Karpas-422 (cell line): Measurements from ENCODE around the gene RUBCNL. TPM values are rescaled to one million over a fixed set of nuclear protein-coding genes. Genes with fewer than 3 reads are reported as not detected.

Experiments used
- DNase-seq: peaks from one replicate; pipeline ENCODE4 v3.0.0-alpha.2; 2015
- H2AFZ ChIP-seq: fragments of 200-600 bp; sonication (generic); 2 replicates; pipeline ENCODE4 v1.6.1; 2014; ENCODE audit warnings: antibody characterized with exemption, low read length, mixed read lengths
- H3K27ac ChIP-seq: fragments of 200-600 bp; sonication (generic); 2 replicates; pipeline ENCODE4 v1.5.1; 2014; ENCODE audit warnings: mild to moderate bottlenecking, low read length, moderate library complexity
- H3K27me3 ChIP-seq: fragments of 200-600 bp; sonication (generic); 2 replicates; pipeline ENCODE4 v1.6.1; 2014; ENCODE audit warnings: low read length, mixed read lengths
- H3K36me3 ChIP-seq: fragments of 200-600 bp; sonication (generic); 2 replicates; pipeline ENCODE4 v1.6.1; 2014; ENCODE audit warnings: low read length, mixed read lengths; ENCODE audit not compliant: insufficient read depth
- H3K4me1 ChIP-seq: fragments of 200-600 bp; sonication (generic); 2 replicates; pipeline ENCODE4 v1.6.1; 2014; ENCODE audit warnings: mild to moderate bottlenecking, low read length, mixed read lengths
- H3K4me2 ChIP-seq: fragments of 200-600 bp; sonication (generic); 2 replicates; pipeline ENCODE4 v1.6.1; 2014; ENCODE audit warnings: low read length, low read depth, mild to moderate bottlenecking; ENCODE audit not compliant: poor library complexity, severe bottlenecking
- H3K4me3 ChIP-seq: fragments of 200-600 bp; sonication (generic); 2 replicates; pipeline ENCODE4 v1.5.1; 2014; ENCODE audit warnings: mild to moderate bottlenecking, antibody characterized with exemption, low read length, mixed read lengths
- H3K79me2 ChIP-seq: fragments of 200-600 bp; sonication (generic); 2 replicates; pipeline ENCODE4 v1.6.1; 2014; ENCODE audit warnings: mild to moderate bottlenecking, low read length, mixed read lengths
- H3K9ac ChIP-seq: fragments of 200-600 bp; sonication (generic); 2 replicates; pipeline ENCODE4 v1.6.0; 2014; ENCODE audit warnings: low read length
- H3K9me2 ChIP-seq: fragments of 200-600 bp; sonication (generic), shearing (Covaris generic); replicated peaks from 2 replicates; pipeline ENCODE4 v1.6.0; 2014; ENCODE audit warnings: mild to moderate bottlenecking, low read length, moderate library complexity; ENCODE audit not compliant: insufficient read depth
- H3K9me3 ChIP-seq: fragments of 300-700, 200-600 bp; sonication (generic); 2 replicates; pipeline ENCODE4 v1.6.1; 2014; ENCODE audit warnings: low read length, mixed read lengths
- H4K20me1 ChIP-seq: fragments of 200-600 bp; sonication (generic); 2 replicates; pipeline ENCODE4 v1.6.1; 2014; ENCODE audit warnings: mild to moderate bottlenecking, antibody characterized with exemption, low read length, low read depth; ENCODE audit not compliant: insufficient read depth
- total RNA-seq: library from RNA; depleted of rRNA; stranded (reverse); fragments of >200 nt; shearing (Covaris generic); gene quantifications from 2 replicates; pipeline ENCODE4 v1.2.3, GENCODE V29; 2014; ENCODE audit warnings: low replicate concordance

The RUBCNL gene
- total RNA-seq, 1 experiment from 2014 or later, result not detected

DNA sequence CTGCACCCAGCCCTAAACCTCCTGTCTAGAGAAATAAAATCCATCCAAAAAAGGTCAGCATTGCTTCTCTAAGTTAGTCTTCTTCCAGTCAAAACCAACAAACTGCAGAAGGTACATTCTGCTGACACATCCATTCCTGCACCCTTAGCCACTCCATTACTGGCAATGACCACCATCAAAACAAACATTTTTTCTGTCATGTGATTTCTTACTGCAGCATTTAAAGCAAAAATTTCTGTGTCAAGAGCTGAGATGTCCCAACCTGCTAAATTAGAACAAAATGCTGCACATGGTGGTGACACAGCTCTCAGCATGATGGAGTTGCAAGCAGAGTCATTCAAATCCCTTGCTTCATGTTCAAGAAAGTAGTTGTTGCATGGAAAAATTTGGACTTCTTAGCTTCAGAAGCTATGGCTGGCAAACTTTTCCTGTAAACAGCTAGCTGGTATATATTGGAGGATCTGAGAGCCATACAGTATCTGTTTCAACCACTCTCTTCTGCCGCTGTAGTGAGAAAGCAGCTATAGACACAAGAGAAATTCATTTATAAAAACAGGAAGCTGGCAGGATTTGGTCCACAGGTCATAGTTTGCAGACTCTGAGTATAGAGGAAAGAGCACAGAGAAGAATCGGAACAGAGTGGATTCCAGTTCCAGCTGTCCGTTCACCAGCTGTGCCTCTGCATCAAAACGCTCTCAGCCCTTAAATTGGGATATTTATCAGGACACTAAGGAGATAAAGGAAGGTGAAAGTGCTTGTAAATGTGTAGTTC, 17.4 kb downstream of the RUBCNL start:
- no peak overlapping the region for H3K4me3 ChIP-seq
- no peaks in the 10 kb centered on the region for H3K9me2 ChIP-seq
- H3K36me3 ChIP-seq, result no peaks in the 10 kb centered on the region
- DNase-seq, result no peak
- no peaks in the 10 kb centered on the region for H3K9me3 ChIP-seq
- no peak overlapping the region for H3K27ac ChIP-seq
- H3K79me2 ChIP-seq, result no peaks in the 10 kb centered on the region
- H4K20me1 ChIP-seq, result no peaks in the 10 kb centered on the region
- no peaks in the 10 kb centered on the region for H3K4me1 ChIP-seq
- H3K4me2 ChIP-seq, result no peak overlapping the region
- no peak overlapping the region for H3K9ac ChIP-seq
- no peaks in the 10 kb centered on the region for H3K27me3 ChIP-seq
- H2AFZ ChIP-seq, result no peak overlapping the region

DNA sequence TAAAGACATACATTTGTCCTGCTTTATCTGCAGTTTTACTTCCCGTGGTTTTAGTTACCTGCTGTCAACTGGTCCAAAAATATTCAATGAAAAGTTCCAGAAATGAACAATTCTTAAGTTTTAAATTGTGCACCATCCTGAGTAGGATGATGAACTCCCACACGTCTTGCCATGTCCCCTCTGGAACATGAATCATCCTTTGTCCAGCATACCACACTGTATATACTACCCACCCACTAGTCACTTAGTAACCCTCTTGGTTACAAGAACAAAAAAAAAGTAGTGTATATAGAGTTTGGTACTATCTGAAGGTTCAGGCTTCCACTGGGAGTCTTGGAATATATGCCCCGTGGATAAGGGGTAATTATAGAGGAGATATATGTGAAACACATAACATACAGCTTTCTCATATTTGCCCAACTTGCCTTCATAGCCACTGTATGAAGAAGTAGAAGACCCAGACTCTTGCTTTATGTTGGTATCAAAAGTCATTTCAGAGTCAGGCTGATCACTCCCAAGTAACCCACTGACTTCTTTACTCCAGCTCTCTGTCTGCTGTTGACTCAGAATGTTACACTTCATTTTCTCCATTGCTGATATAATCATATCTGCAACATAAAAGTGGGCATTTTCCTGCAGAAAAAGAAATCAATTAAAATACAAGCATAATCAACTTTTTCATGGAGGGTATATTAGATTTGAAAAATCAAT, 19.3 kb downstream of the RUBCNL start:
- Histone ChIP-seq H2AFZ (no peak overlapping the region), H4K20me1 (no peaks in the 10 kb centered on the region), H3K4me2 (no peak overlapping the region), H3K4me1 (no peaks in the 10 kb centered on the region), H3K79me2 (no peaks in the 10 kb centered on the region), H3K27ac (no peak overlapping the region), H3K27me3 (no peaks in the 10 kb centered on the region), H3K4me3 (no peak overlapping the region), H3K9ac (no peak overlapping the region), H3K9me3 (no peaks in the 10 kb centered on the region), H3K9me2 (no peaks in the 10 kb centered on the region), H3K36me3 (no peaks in the 10 kb centered on the region)
- DNase-seq, result no peak

DNA sequence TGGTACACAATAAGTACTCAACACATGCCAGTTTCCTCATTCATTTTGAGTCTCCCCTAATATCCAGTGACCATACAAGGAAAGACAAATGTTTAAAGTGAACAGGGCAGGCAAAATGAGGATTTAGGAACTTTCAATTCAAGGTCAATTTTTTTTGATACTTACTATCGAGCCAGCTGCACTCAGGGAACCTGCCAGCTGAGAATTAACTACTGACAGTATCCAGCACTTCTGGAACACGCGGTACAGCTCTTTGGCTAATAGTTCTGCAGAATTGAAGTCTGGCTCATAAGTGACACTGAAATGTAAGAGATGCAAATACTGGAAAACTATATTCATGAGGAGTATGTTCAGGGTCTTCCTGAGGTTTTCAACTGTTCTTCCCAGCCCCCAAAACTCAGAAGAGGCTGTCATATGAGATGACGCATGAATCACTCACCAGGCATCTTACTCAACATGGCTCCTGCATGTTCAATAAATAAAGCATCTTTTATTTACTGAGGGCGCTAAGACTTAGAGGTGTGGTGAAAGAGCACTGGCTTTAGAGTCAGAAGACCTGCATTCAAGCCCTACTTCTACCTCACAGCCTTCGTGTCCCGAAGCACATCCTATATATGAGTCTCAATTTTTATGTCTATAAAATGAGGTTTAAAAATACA, 25.6 kb downstream of the RUBCNL start:
- Histone ChIP-seq H2AFZ (no peak overlapping the region), H3K27ac (no peak overlapping the region), H3K9me3 (no peaks in the 10 kb centered on the region), H3K9ac (no peak overlapping the region), H3K36me3 (no peaks in the 10 kb centered on the region), H3K9me2 (no peaks in the 10 kb centered on the region), H3K79me2 (no peaks in the 10 kb centered on the region), H3K27me3 (no peaks in the 10 kb centered on the region), H4K20me1 (no peaks in the 10 kb centered on the region), H3K4me1 (no peaks in the 10 kb centered on the region), H3K4me2 (no peak overlapping the region), H3K4me3 (no peak overlapping the region)
- DNase-seq, result no peak

DNA sequence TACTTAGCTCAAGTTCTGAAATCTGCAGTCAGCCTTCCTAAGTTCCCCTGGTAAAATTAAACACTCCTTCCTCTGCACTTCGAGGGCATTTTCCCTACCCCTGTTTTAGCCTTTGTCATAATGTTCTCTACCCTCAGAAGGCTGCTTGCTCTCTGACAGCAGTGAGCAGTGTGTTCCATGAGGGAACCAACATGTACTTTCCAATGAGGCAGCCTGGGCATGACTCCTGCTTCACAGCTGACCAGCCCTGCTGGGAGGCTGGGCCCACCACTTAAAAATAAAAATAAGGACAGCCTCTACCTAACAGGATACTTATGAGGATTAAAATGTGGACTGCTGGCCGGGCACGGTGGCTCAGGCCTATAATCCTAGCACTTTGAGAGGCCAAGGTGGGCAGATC, 26.4 kb downstream of the RUBCNL start:
- no peak overlapping the region for H3K4me3 ChIP-seq
- H3K27me3 ChIP-seq, result no peaks in the 10 kb centered on the region
- no peak overlapping the region for H2AFZ ChIP-seq
- no peak overlapping the region for H3K9ac ChIP-seq
- H3K4me1 ChIP-seq, result no peaks in the 10 kb centered on the region
- H3K9me3 ChIP-seq, result no peaks in the 10 kb centered on the region
- no peak for DNase-seq
- no peak overlapping the region for H3K27ac ChIP-seq
- no peaks in the 10 kb centered on the region for H3K9me2 ChIP-seq
- H3K79me2 ChIP-seq, result no peaks in the 10 kb centered on the region
- no peaks in the 10 kb centered on the region for H4K20me1 ChIP-seq
- no peak overlapping the region for H3K4me2 ChIP-seq
- H3K36me3 ChIP-seq, result no peaks in the 10 kb centered on the region

DNA sequence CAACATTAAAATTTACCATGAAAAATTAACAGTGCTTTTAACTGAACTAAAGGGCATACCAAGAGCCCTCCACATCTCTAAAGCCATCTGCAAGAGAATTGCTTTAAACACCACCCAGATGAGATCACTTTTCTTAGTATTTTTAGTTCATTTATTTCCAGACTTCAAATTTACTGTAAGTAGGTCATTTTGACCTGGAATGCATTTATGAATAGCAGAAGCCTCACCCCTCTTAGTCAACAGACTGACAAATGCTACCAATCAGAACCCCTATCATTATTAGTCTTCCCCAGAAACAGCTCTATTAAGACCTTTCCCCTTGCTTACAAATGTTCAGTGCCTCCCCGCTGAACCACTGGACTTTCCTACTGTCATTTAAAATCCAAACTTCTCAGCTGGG, 27.3 kb downstream of the RUBCNL start:
- Histone ChIP-seq H3K9me3 (no peaks in the 10 kb centered on the region), H3K9me2 (no peaks in the 10 kb centered on the region), H2AFZ (no peak overlapping the region), H3K9ac (no peak overlapping the region), H4K20me1 (no peaks in the 10 kb centered on the region), H3K36me3 (no peaks in the 10 kb centered on the region), H3K4me3 (no peak overlapping the region), H3K27ac (no peak overlapping the region), H3K4me1 (no peaks in the 10 kb centered on the region), H3K79me2 (no peaks in the 10 kb centered on the region), H3K4me2 (no peak overlapping the region), H3K27me3 (no peaks in the 10 kb centered on the region)
- DNase-seq, result no peak

DNA sequence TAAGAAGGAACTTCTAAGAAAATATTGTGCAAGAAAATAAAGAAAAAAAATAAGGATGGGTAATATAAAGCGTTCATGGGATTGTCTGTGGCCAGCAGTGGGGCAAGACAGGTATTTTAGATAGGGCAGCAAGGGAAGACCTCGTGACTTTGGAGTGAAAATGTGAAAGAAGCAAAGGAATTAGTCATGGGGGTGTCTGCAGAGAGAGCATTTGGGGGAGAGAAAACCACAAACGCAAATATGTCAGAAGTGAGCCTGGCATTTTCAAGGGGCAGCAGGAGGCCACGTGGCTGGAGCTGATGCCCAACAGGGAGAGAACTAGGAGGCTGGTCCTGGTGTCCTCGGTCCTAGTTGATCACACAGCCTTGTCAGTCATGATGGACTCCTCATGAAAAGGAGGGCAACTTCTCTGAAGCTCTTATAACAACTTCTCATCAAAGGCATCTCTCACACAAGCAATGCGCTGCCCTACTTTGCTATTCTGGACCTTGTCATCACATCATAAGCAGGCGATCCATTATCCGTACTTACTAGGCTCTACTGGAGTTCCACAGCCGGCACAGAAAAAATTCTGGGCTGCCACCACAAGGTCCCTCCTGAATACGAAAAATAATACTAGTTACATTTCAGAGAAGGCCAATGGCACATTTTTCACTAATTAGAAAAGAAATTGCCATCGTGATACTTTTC, 31.0 kb downstream of the RUBCNL start:
- Histone ChIP-seq H3K9me2 (no peaks in the 10 kb centered on the region), H3K4me2 (no peak overlapping the region), H3K36me3 (no peaks in the 10 kb centered on the region), H3K4me1 (no peaks in the 10 kb centered on the region), H3K9me3 (no peaks in the 10 kb centered on the region), H3K79me2 (no peaks in the 10 kb centered on the region), H3K27ac (no peak overlapping the region), H2AFZ (no peak overlapping the region), H3K4me3 (no peak overlapping the region), H3K27me3 (no peaks in the 10 kb centered on the region), H4K20me1 (no peaks in the 10 kb centered on the region), H3K9ac (no peak overlapping the region)
- no peak for DNase-seq

DNA sequence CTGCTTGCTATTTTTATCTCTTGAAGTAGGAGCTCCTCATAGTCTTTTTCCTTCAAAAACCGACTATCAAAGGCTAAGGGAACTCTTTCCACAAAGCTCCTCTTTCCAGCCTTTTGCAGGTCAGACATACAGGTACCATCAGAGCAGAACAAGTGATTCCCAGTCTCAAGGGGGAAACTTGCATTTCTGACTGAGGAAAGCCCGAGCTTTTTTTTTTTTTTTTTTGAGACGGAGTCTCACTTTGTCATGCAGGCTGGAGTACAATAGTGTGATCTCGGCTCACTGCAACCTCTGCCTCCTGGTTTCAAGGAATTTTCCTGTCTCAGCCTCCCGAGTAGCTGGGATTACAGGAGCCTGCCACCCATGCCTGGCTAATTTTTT, 32.0 kb downstream of the RUBCNL start:
- Histone ChIP-seq H2AFZ (no peak overlapping the region), H3K27me3 (no peaks in the 10 kb centered on the region), H3K36me3 (no peaks in the 10 kb centered on the region), H3K9ac (no peak overlapping the region), H3K9me3 (no peaks in the 10 kb centered on the region), H3K4me3 (no peak overlapping the region), H3K4me2 (no peak overlapping the region), H3K4me1 (no peaks in the 10 kb centered on the region), H3K27ac (no peak overlapping the region), H3K9me2 (no peaks in the 10 kb centered on the region), H3K79me2 (no peaks in the 10 kb centered on the region), H4K20me1 (no peaks in the 10 kb centered on the region)
- no peak for DNase-seq
